ENCODE results near the gene TTLL9.
"Not testable (repeated sequence)": the region's sequence is repeated elsewhere in the genome, so short reads cannot be mapped to it uniquely, and the experiment has no call there.

TTLL9 gene

GRCh38 chr20:31890646-31891045 lies 20.2 kb downstream of the TTLL9 start:
- DNase-seq = no peak

DNA sequence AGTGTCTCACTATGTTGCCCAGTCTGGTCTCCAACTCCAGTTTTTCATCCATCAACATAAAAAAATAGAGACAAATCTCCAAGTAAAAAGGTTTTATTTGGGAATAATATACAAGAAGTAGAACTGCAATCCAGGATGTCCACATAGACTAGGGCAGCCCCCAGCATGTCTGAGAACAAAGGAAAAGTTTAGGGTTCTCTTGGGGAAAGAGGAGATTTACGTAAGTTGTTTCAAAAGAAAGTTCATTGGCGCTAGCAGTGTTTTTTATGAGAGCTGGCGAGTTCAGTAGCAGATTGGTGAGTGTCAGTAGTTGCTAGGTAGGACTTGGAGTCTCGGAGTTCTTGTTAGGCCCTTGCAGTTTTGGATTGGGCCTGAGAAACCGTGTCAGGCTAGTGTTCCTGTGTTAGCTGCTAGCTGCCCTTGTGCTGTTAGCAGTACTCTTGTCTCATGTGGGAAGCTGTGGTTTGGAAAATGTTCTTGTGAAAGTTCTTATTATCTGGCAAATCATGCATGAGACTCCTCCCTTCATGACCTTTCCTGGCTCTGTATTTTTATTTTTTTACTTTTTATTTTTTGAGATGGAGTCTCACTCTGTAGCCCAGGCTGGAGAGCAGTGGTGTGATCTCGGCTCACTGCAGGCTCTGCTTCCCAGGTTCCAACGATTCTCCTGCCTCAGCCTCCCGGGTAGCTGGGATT lies 24.7 kb downstream of the TTLL9 start:
- DNase-seq = peak in 1 of 5 donors; percentile 42

- DNase-seq = no peak
Measured at GRCh38 chr20:31896049-31896448, 25.6 kb downstream of the TTLL9 start.

GRCh38 chr20:31897541-31897940 lies 27.1 kb downstream of the TTLL9 start:
- no peak for DNase-seq

- DNase-seq = no peak
Measured at GRCh38 chr20:31901615-31902014, 31.2 kb downstream of the TTLL9 start.

GRCh38 chr20:31903627-31904386 lies 33.4 kb downstream of the TTLL9 start:
- no peak for DNase-seq

GRCh38 chr20:31906001-31906400 lies 35.6 kb downstream of the TTLL9 start:
- DNase-seq = no peak

- no peak for DNase-seq
Measured at GRCh38 chr20:31907046-31907445, 36.6 kb downstream of the TTLL9 start.

DNA sequence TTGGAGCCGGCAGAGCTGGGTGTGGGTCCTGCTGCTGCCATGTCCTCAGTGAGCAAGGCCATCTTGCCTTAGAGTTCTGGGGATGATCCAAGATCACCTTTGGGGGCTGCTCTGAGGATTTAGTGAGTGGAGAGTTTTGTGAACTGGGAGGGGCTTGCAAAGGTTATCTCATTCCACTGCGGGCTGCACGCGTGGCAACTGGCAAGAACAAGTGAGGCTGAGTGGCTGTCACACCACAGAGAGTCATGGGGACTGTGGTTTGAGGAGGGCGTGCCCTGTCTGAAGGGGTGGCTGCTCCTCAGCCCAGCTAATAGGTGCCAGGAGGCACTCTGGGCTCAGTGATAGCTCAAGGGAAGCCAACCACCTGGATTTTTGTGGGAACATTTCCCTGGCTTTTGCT lies 37.6 kb downstream of the TTLL9 start:
- DNase-seq = no peak

GRCh38 chr20:31908424-31908823 lies 38.0 kb downstream of the TTLL9 start:
- no peak for DNase-seq

- no peak for DNase-seq
Measured at GRCh38 chr20:31909253-31910070, 39.0 kb downstream of the TTLL9 start.

DNA sequence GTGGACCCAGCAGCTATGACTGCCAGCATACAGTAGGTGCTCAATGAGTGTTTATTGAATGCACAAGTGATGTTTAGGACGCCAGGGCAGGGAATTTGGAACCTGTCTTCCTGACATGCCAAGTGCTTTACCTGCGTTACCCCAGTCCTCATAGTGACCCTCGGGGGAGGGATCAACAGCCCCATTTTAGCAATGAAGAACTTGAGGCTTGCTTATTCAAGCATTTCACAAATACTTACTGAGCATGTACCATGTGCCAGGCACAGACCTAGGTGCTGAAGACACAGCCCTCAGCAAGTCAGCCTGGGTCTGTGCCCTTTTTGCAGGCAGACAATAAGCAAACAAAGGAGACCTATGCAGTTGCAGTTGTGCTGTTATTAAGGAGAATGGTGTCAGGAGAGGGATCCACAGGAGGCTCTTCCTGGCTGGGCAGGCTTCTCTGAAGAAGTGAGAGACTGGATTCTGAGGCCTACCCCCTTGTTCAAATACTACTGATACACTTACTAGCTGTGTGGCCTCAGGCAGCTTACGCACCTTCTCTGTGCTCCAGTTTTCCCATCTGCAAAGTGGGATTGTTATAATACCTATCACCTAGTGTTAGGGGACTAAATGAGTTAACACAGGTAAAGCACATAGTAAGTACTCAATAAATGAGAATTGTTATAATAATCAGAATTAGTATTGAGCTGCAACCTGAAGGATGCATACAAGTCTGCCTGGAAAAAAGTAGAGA lies 39.8 kb downstream of the TTLL9 start:
- DNase-seq = no peak

GRCh38 chr20:31913431-31914157 lies 43.2 kb downstream of the TTLL9 start:
- DNase-seq = no peak

DNA sequence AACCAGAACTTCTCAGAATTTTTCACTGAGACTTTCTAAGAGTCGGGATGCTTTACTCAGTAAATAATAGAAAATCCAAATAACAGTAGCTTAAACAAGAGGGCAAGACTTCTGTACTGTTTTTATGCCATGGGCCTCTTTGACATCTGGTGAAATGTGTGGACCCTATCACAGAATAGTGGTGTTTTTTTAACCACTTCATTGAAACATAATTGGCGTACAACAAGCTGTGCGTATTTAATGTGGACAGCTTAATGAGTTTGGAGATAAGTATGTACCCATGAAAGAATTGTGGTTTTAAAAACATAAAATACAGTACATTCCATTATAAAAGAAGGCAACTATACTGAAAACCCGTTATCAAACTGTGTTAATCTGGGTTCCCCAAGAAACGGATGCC lies 43.7 kb downstream of the TTLL9 start:
- DNase-seq = no peak

DNA sequence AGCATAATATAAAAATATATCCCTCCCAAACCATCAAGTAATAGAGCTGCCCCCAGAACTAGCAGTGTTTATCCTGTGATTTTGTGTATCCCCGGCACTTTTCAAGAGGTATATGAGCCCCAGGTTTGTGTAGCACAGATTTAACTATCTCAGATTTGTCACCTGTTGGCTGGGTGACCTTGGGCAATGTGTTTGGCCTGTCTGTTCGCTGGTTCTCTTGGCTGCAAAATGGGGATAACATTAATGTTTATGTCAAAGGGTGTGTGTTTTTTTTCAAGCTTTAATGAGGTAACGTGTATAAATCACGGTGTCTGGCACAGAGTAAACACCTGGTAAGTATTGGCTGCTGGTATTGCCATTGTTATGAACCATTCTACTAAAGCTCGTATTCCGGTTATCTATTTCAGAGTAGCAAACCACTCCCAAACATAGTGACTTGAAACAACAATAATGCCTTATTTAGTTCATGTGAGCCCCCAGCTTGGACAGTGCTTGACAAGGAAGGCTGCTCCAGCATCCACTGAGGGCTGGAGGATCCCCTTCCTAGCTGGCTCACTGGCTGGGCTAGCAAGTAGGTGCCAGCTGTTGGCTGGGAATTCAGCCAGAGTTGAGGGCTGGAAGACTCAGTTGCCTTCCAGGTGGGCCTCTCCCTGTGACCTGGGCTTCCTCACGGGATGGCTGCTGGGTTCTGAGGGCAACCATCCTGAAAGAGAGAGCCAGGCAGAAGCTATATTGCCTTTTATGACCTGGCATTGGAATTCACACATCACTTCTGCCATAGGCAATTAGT lies 45.3 kb downstream of the TTLL9 start:
- DNase-seq = no peak

GRCh38 chr20:31916708-31917107 lies 46.3 kb downstream of the TTLL9 start:
- no peak for DNase-seq

DNA sequence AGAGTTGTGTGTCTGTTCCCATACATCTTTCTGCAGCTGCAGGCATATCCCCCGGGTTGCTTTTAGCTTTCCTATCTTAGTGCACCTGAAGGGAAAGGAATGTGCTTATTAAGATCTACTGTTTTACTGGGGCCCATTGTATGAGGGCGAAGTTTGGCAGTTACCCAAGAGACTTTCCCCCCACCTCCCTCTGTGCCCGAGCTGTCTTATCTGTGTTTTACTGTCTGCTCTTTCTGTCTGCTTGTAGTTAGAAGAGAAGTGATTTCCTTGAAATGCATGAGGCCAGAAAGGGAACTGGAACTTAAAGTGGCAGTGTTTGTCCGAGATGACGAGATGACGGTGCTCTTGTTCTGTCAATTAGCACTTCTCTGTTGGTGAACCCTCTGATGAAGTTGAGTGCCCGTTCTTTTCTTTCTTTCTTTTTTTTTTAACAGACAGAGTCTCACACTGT lies 47.6 kb downstream of the TTLL9 start:
- not testable (repeated sequence) for DNase-seq

- no peak for DNase-seq
Measured at GRCh38 chr20:31918466-31919105, 48.2 kb downstream of the TTLL9 start.

GRCh38 chr20:31919410-31920155 lies 49.1 kb downstream of the TTLL9 start:
- no peak for DNase-seq

Measured in T-helper 1 cell (primary cell).